ENCODE measurements around the gene PARD3B.
A peak's percentile ranks its signal among the peaks of the same experiment; 100 is the strongest.

Gene PARD3B

GRCh38 chr2:205058409-205058808, 513.1 kb downstream of the PARD3B start:
- no peak for DNase-seq (ENCODE audit: low read depth)

GRCh38 chr2:205060269-205060668, 515.0 kb downstream of the PARD3B start:
- peak; percentile 45 for DNase-seq (ENCODE audit: low read depth)

- DNase-seq (ENCODE audit: low read depth), result no peak
Measured at GRCh38 chr2:205066081-205066480, 520.8 kb downstream of the PARD3B start.

- no peak for DNase-seq (ENCODE audit: low read depth)
Measured at GRCh38 chr2:205069928-205070327, 524.7 kb downstream of the PARD3B start.

- no peak for DNase-seq (ENCODE audit: low read depth)
Measured at GRCh38 chr2:205070889-205071288, 525.6 kb downstream of the PARD3B start.

GRCh38 chr2:205073433-205074020, 528.3 kb downstream of the PARD3B start:
- DNase-seq (ENCODE audit: low read depth), result no peak

GRCh38 chr2:205076405-205076804, 531.1 kb downstream of the PARD3B start:
- DNase-seq (ENCODE audit: low read depth), result no peak

- DNase-seq (ENCODE audit: low read depth), result no peak
Measured at GRCh38 chr2:205077159-205077558, 531.9 kb downstream of the PARD3B start.

GRCh38 chr2:205078762-205079161, 533.5 kb downstream of the PARD3B start:
- no peak for DNase-seq (ENCODE audit: low read depth)

GRCh38 chr2:205079173-205079572, 533.9 kb downstream of the PARD3B start:
- DNase-seq (ENCODE audit: low read depth), result no peak

- DNase-seq (ENCODE audit: low read depth), result no peak
Measured at GRCh38 chr2:205086662-205087061, 541.4 kb downstream of the PARD3B start.

- DNase-seq (ENCODE audit: low read depth), result no peak
Measured at GRCh38 chr2:205087862-205088261, 542.6 kb downstream of the PARD3B start.

GRCh38 chr2:205089958-205090357, 544.7 kb downstream of the PARD3B start:
- DNase-seq (ENCODE audit: low read depth), result no peak

- DNase-seq (ENCODE audit: low read depth), result no peak
Measured at GRCh38 chr2:205091411-205091810, 546.1 kb downstream of the PARD3B start.

GRCh38 chr2:205094031-205094430, 548.8 kb downstream of the PARD3B start:
- DNase-seq (ENCODE audit: low read depth), result no peak

- no peak for DNase-seq (ENCODE audit: low read depth)
Measured at GRCh38 chr2:205103699-205104098, 558.4 kb downstream of the PARD3B start.

- no peak for DNase-seq (ENCODE audit: low read depth)
Measured at GRCh38 chr2:205107810-205108209, 562.5 kb downstream of the PARD3B start.

- no peak for DNase-seq (ENCODE audit: low read depth)
Measured at GRCh38 chr2:205115511-205115910, 570.2 kb downstream of the PARD3B start.

- DNase-seq (ENCODE audit: low read depth), result no peak
Measured at GRCh38 chr2:205117125-205117524, 571.9 kb downstream of the PARD3B start.

- no peak for DNase-seq (ENCODE audit: low read depth)
Measured at GRCh38 chr2:205119136-205119535, 573.9 kb downstream of the PARD3B start.

GRCh38 chr2:205128726-205129125, 583.5 kb downstream of the PARD3B start:
- no peak for DNase-seq (ENCODE audit: low read depth)

GRCh38 chr2:205129531-205129930, 584.3 kb downstream of the PARD3B start:
- DNase-seq (ENCODE audit: low read depth), result no peak

GRCh38 chr2:205130111-205130829, 585.0 kb downstream of the PARD3B start:
- DNase-seq (ENCODE audit: low read depth), result no peak

- no peak for DNase-seq (ENCODE audit: low read depth)
Measured at GRCh38 chr2:205133544-205133943, 588.3 kb downstream of the PARD3B start.
